Brain microvascular endothelial cell (primary cell): ENCODE results near the gene ICOSLG.

Experiments used
- DNase-seq: peaks from one replicate; pipeline ENCODE4 v3.0.0-alpha.2; 2020
- H3K27ac ChIP-seq: fragments of 250-450 bp; sonication (Bioruptor Pico); 2 replicates; pipeline ENCODE4 v1.5.1; 2020; ENCODE audit warnings: mild to moderate bottlenecking, moderate library complexity
- H3K27me3 ChIP-seq: fragments of 250-450 bp; sonication (Bioruptor Pico); replicated peaks from 2 replicates; pipeline ENCODE4 v1.5.1; 2020; ENCODE audit warnings: mild to moderate bottlenecking
- H3K36me3 ChIP-seq: fragments of 250-450 bp; sonication (Bioruptor Pico); replicated peaks from 2 replicates; pipeline ENCODE4 v1.5.1; 2020; ENCODE audit warnings: mild to moderate bottlenecking
- H3K4me3 ChIP-seq: 2 replicates; pipeline ENCODE4 v1.5.1; 2011; ENCODE audit warnings: low read depth, mild to moderate bottlenecking, control low read depth, low read length, moderate library complexity
- in situ Hi-C: cut with HindIII; loops from 2 replicates; pipeline ENCODE4 v1.10.0; 2017; ENCODE audit warnings: low sequenced_read_pairs, low pct_ligation_motif_present
- TF ChIP-seq, protein P1 (sequence below): IDR thresholded peaks from 2 replicates; pipeline ENCODE4 v1.5.1; 2011; ENCODE audit warnings: low read depth, mild to moderate bottlenecking, moderate library complexity, low read length, control low read depth, inconsistent platforms; ENCODE audit errors: missing control alignments

ICOSLG gene

GRCh38 chr21:44275041-44275440 is 34.3 kb upstream of the ICOSLG start:
- H3K4me3 ChIP-seq: no peak overlapping the region
- no peaks in the 10 kb centered on the region for H3K36me3 ChIP-seq
- DNase-seq: no peak
- no peaks in the 10 kb centered on the region for H3K27me3 ChIP-seq
- no peak overlapping the region for H3K27ac ChIP-seq
- TF ChIP-seq, protein P1, sequence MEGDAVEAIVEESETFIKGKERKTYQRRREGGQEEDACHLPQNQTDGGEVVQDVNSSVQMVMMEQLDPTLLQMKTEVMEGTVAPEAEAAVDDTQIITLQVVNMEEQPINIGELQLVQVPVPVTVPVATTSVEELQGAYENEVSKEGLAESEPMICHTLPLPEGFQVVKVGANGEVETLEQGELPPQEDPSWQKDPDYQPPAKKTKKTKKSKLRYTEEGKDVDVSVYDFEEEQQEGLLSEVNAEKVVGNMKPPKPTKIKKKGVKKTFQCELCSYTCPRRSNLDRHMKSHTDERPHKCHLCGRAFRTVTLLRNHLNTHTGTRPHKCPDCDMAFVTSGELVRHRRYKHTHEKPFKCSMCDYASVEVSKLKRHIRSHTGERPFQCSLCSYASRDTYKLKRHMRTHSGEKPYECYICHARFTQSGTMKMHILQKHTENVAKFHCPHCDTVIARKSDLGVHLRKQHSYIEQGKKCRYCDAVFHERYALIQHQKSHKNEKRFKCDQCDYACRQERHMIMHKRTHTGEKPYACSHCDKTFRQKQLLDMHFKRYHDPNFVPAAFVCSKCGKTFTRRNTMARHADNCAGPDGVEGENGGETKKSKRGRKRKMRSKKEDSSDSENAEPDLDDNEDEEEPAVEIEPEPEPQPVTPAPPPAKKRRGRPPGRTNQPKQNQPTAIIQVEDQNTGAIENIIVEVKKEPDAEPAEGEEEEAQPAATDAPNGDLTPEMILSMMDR: no peak
- in situ Hi-C loops: no loop called here

DNA sequence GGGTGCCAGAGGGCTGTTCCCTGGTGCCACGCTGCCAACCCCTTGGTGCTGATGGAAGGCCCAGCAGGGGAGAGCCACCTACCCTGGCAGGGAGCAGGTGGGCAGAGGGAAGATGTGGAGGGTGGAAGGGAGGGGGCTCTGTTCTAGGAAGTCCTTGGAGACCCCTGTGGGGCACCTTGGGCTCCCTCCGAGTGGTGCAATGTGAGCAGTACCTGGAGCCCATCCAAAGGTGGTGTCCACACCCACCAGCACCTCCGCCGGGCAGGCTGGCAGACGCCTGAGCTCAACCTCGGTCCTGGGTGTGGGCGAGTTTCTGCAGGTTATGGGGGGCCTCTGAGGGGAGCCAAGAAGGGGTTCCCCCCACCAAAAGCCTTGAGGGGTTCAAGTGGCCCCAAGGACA is 32.3 kb upstream of the ICOSLG start:
- no peak for DNase-seq
- Histone ChIP-seq H3K27me3 (no peaks in the 10 kb centered on the region), H3K36me3 (no peaks in the 10 kb centered on the region), H3K27ac (no peak overlapping the region), H3K4me3 (no peak overlapping the region)
- TF ChIP-seq, protein P1: no peak
- in situ Hi-C loops: no loop called here

- no peak for DNase-seq
- Histone ChIP-seq H3K36me3 (no peaks in the 10 kb centered on the region), H3K27ac (no peak overlapping the region), H3K27me3 (no peaks in the 10 kb centered on the region), H3K4me3 (no peak overlapping the region)
- in situ Hi-C loops: no loop called here
- TF ChIP-seq, protein P1: no peak
Measured at GRCh38 chr21:44272284-44272858, 31.6 kb upstream of the ICOSLG start.

DNA sequence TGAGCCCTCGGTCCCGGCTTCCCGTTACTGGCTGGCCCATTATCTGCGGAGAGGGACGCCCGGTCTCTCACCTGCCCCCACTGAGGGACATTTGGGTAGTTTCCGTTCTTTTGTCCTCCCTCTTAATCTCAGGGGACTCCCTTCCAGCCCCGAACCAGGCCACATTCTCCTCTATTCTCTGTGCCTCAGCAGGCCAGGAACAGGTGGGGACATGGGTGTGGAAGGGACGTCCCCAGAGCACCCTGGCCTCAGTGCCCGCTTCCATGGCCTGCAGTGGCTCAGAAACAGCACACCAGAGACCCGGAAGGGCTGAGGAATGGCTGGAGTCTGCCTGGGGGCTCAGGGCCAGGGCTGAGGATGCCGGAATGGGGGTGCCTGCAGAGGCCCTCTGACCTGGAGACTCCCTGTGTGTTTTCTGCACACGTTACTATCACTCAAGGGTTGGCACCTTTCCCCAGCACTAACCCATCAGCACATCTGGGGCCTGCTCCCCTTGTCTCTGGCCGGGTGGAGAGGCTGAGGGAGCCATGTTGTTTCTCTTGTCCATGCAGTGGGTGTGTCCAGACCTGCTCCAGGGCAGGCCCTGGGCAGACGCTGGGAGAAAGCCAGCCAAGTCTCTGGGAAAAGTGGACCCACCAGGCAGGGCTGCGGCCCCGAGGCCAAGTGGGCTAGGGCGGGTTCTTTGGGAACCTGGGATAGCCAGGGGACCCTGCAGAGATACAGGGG is 31.0 kb upstream of the ICOSLG start:
- DNase-seq: no peak
- H3K27me3 ChIP-seq: no peaks in the 10 kb centered on the region
- TF ChIP-seq, protein P1: no peak
- H3K36me3 ChIP-seq: no peaks in the 10 kb centered on the region
- H3K4me3 ChIP-seq: no peak overlapping the region
- in situ Hi-C loops: no loop called here
- H3K27ac ChIP-seq: no peak overlapping the region

- TF ChIP-seq, protein P1: no peak
- H3K27ac ChIP-seq: no peak overlapping the region
- H3K4me3 ChIP-seq: no peak overlapping the region
- DNase-seq: no peak
- no peaks in the 10 kb centered on the region for H3K27me3 ChIP-seq
- no peaks in the 10 kb centered on the region for H3K36me3 ChIP-seq
- in situ Hi-C loops: no loop called here
Measured at GRCh38 chr21:44269090-44269489, 28.3 kb upstream of the ICOSLG start.
